SK-MEL-5 (cell line): ENCODE data around the gene MYBBP1A. TPM values are rescaled to one million over a fixed set of nuclear protein-coding genes. Genes with fewer than 3 reads are reported as not detected.

Experiments used
- total RNA-seq: library from RNA; depleted of rRNA; stranded (reverse); fragments of >200 nt; shearing (Covaris generic); gene quantifications from 2 replicates; pipeline ENCODE4 v1.2.3, GENCODE V29; 2014; rRNA removed

MYBBP1A gene
- total RNA-seq, 1 experiment from 2014 or later = 65.1 TPM

Other genes with a start within 250 kb of the MYBBP1A start
- 54.0 and 57.0 TPM in 2 replicates for gene UBE2G1, start 188.7 kb downstream of the MYBBP1A start, total RNA-seq
- gene SPNS3, start 121.4 kb downstream of the MYBBP1A start, total RNA-seq = not detected in 2 replicates
- 0.51 and 0.66 TPM in 2 replicates for gene SPNS2, start 56.5 kb downstream of the MYBBP1A start, total RNA-seq
- gene GGT6, start 5.2 kb upstream of the MYBBP1A start, total RNA-seq = not detected in 2 replicates
- 0.32 TPM in 1 of 2 replicates, not detected in the other for gene SMTNL2, start 29.1 kb upstream of the MYBBP1A start, total RNA-seq
- not detected in 2 replicates for gene ALOX15, start 86.3 kb upstream of the MYBBP1A start, total RNA-seq
- 18.1 and 23.4 TPM in 2 replicates for gene PELP1, start 148.8 kb upstream of the MYBBP1A start, total RNA-seq
- 13.6 and 17.2 TPM in 2 replicates for gene ARRB2, start 155.2 kb upstream of the MYBBP1A start, total RNA-seq
- 26.3 and 32.0 TPM in 2 replicates for gene MED11, start 176.0 kb upstream of the MYBBP1A start, total RNA-seq
- gene ZMYND15, start 184.4 kb upstream of the MYBBP1A start, total RNA-seq = 0.11 TPM in 1 of 2 replicates, not detected in the other
- gene CXCL16, start 184.5 kb upstream of the MYBBP1A start, total RNA-seq = 10.0 and 10.7 TPM in 2 replicates
- not detected in 2 replicates for gene TM4SF5, start 216.5 kb upstream of the MYBBP1A start, total RNA-seq
- not detected in 2 replicates for gene VMO1, start 231.0 kb upstream of the MYBBP1A start, total RNA-seq
- not detected in 2 replicates for gene GLTPD2, start 233.6 kb upstream of the MYBBP1A start, total RNA-seq
- gene PSMB6, start 240.8 kb upstream of the MYBBP1A start, total RNA-seq = 171 and 190 TPM in 2 replicates